Panc1 (cell line): ENCODE measurements around the gene TUBGCP3. TPM values are rescaled to one million over a fixed set of nuclear protein-coding genes. Genes with fewer than 3 reads are reported as not detected.

Experiments used
- ATAC-seq: fragments of 200-7000 bp; cut with Tn5 transposase; 2 replicates; pipeline ENCODE4 v1.9.1; 2020; ENCODE audit warnings: mild to moderate bottlenecking, moderate library complexity
- BruUV-seq: library from RNA; stranded (reverse); fragments of 400-500 nt; replicated peaks from 2 replicates; lab custom pipeline; 2021; lab: Mats Ljungman, UMichigan
- CTCF ChIA-PET: fragments of 300-600 bp; sonication (Branson Sonifier 250); formaldehyde crosslinking; loops from one replicate; lab custom pipeline; 2022; ENCODE audit warnings: antibody characterized with exemption; lab: Charles Lee
- POLR2A ChIA-PET: fragments of 300-600 bp; sonication (Branson Sonifier 250); formaldehyde crosslinking; loops from one replicate; lab custom pipeline; 2022; ENCODE audit warnings: antibody characterized with exemption; lab: Charles Lee
- DNase-seq: peaks from one replicate; pipeline ENCODE4 v3.0.0-alpha.2; 2010; ENCODE audit warnings: low read depth, low spot score
- H3K27ac ChIP-seq: 2 replicates; pipeline ENCODE4 v1.5.1; 2011; ENCODE audit warnings: mild to moderate bottlenecking, low read length, inconsistent platforms
- H3K27me3 ChIP-seq: fragments of 200-500 bp; sonication (Bioruptor generic); 2 replicates; pipeline ENCODE4 v1.6.0; 2014; ENCODE audit warnings: low read length, inconsistent platforms; ENCODE audit not compliant: control insufficient read depth, insufficient read depth
- H3K36me3 ChIP-seq: fragments of 200-500 bp; sonication (Bioruptor generic); 2 replicates; pipeline ENCODE4 v1.5.1; 2014; ENCODE audit warnings: inconsistent platforms, mild to moderate bottlenecking, low read length, moderate library complexity; ENCODE audit not compliant: control insufficient read depth, insufficient read depth
- H3K4me1 ChIP-seq: 2 replicates; pipeline ENCODE4 v1.5.1; 2011; ENCODE audit warnings: inconsistent platforms, mild to moderate bottlenecking, low read length, moderate library complexity; ENCODE audit not compliant: control insufficient read depth, insufficient read depth
- H3K4me3 ChIP-seq, 2 experiments: 2 replicates each; pipeline ENCODE4 v1.5.1; 2011 to 2012; ENCODE audit warnings: low read depth in 2 of 2, low read length in 2 of 2, mild to moderate bottlenecking in 2 of 2, inconsistent platforms in 1 of 2, moderate library complexity in 1 of 2
- H3K9me3 ChIP-seq: fragments of 200-500 bp; sonication (Bioruptor generic); 2 replicates; pipeline ENCODE4 v1.5.1; 2014; ENCODE audit warnings: low read depth, mild to moderate bottlenecking, inconsistent platforms, low read length, moderate library complexity; ENCODE audit not compliant: control insufficient read depth, insufficient read depth
- POLR2AphosphoS5 ChIP-seq: IDR thresholded peaks from 2 replicates; pipeline ENCODE4 v1.6.1; 2012; ENCODE audit warnings: mild to moderate bottlenecking, low read depth, low read length, moderate library complexity
- SIN3A ChIP-seq: IDR thresholded peaks from 2 replicates; pipeline ENCODE4 v1.6.1; 2012; ENCODE audit warnings: low read depth, mild to moderate bottlenecking, low read length, moderate library complexity, borderline replicate concordance; ENCODE audit not compliant: insufficient read depth
- TCF7L2 ChIP-seq: IDR thresholded peaks from 2 replicates; pipeline ENCODE4 v1.6.1; 2011; ENCODE audit warnings: mild to moderate bottlenecking, low read depth, low read length, inconsistent platforms
- in situ Hi-C: cut with HindIII; loops from 2 replicates; pipeline ENCODE4 v1.10.0; 2016; ENCODE audit warnings: low sequenced_read_pairs, low pct_unique_long_range_greater_than_20kb
- intact Hi-C: fragments of 100-400 bp; cut with micrococcal nuclease; formaldehyde crosslinking; loops from one replicate; pipeline ENCODE4 v1.10.0; 2022; ENCODE audit not compliant: unreplicated experiment
- total RNA-seq: library from RNA; stranded (reverse); gene quantifications from one replicate; pipeline ENCODE4 v1.2.1, GENCODE V29; 2021; ENCODE audit not compliant: unreplicated experiment
- TF ChIP-seq, protein P1 (sequence below): fragments of 450-650 bp; IDR thresholded peaks from 2 replicates; pipeline ENCODE4 v1.5.1; 2017; ENCODE audit warnings: mild to moderate bottlenecking
- TF ChIP-seq, protein P2 (sequence below), 2 experiments: IDR thresholded peaks; 2 replicates each; pipeline ENCODE4 v1.6.1; 2011 to 2012; ENCODE audit warnings: low read depth in 2 of 2, control low read depth in 1 of 2, low read length in 1 of 2, mild to moderate bottlenecking in 1 of 2, moderate library complexity in 1 of 2; ENCODE audit not compliant: insufficient read depth in 1 of 2

Gene TUBGCP3
- total RNA-seq, 1 experiment from 2014 or later = 28.4 TPM

GRCh38 chr13:112435973-112436372, 152.0 kb downstream of the TUBGCP3 start:
- H3K4me3 ChIP-seq = no peak overlapping the region
- in situ Hi-C loops (no loop called here), intact Hi-C loops (no loop called here)
- ATAC-seq = no peak
- H3K36me3 ChIP-seq = no peaks in the 10 kb centered on the region
- POLR2A ChIA-PET = no interaction called here
- no TSS peak for BruUV-seq
- H3K27ac ChIP-seq = no peak overlapping the region
- TF ChIP-seq SIN3A (no peak), POLR2AphosphoS5 (no peak), TCF7L2 (no peak)
- TF ChIP-seq, protein P1, sequence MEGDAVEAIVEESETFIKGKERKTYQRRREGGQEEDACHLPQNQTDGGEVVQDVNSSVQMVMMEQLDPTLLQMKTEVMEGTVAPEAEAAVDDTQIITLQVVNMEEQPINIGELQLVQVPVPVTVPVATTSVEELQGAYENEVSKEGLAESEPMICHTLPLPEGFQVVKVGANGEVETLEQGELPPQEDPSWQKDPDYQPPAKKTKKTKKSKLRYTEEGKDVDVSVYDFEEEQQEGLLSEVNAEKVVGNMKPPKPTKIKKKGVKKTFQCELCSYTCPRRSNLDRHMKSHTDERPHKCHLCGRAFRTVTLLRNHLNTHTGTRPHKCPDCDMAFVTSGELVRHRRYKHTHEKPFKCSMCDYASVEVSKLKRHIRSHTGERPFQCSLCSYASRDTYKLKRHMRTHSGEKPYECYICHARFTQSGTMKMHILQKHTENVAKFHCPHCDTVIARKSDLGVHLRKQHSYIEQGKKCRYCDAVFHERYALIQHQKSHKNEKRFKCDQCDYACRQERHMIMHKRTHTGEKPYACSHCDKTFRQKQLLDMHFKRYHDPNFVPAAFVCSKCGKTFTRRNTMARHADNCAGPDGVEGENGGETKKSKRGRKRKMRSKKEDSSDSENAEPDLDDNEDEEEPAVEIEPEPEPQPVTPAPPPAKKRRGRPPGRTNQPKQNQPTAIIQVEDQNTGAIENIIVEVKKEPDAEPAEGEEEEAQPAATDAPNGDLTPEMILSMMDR = no peak
- TF ChIP-seq, protein P2, sequence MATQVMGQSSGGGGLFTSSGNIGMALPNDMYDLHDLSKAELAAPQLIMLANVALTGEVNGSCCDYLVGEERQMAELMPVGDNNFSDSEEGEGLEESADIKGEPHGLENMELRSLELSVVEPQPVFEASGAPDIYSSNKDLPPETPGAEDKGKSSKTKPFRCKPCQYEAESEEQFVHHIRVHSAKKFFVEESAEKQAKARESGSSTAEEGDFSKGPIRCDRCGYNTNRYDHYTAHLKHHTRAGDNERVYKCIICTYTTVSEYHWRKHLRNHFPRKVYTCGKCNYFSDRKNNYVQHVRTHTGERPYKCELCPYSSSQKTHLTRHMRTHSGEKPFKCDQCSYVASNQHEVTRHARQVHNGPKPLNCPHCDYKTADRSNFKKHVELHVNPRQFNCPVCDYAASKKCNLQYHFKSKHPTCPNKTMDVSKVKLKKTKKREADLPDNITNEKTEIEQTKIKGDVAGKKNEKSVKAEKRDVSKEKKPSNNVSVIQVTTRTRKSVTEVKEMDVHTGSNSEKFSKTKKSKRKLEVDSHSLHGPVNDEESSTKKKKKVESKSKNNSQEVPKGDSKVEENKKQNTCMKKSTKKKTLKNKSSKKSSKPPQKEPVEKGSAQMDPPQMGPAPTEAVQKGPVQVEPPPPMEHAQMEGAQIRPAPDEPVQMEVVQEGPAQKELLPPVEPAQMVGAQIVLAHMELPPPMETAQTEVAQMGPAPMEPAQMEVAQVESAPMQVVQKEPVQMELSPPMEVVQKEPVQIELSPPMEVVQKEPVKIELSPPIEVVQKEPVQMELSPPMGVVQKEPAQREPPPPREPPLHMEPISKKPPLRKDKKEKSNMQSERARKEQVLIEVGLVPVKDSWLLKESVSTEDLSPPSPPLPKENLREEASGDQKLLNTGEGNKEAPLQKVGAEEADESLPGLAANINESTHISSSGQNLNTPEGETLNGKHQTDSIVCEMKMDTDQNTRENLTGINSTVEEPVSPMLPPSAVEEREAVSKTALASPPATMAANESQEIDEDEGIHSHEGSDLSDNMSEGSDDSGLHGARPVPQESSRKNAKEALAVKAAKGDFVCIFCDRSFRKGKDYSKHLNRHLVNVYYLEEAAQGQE (IDR thresholded peaks at IDR 0.05; ENCODE audit: insufficient read depth in 1 of 2, low read depth in 2 of 2, low read length in 1 of 2) = no peak
- H3K9me3 ChIP-seq = no peaks in the 10 kb centered on the region
- DNase-seq = no peak
- no peaks in the 10 kb centered on the region; the same call in 1 of the 2 replicates for H3K27me3 ChIP-seq
- CTCF ChIA-PET = no interaction called here
- H3K4me1 ChIP-seq = no peaks in the 10 kb centered on the region

Other genes with a start within 250 kb of the TUBGCP3 start
- not detected for gene SPACA7, start 211.8 kb downstream of the TUBGCP3 start, total RNA-seq
- gene ATP11A, start 101.9 kb upstream of the TUBGCP3 start, total RNA-seq = 85.8 TPM